Endodermal cell (in vitro differentiated cells): ENCODE results near the gene TSPAN11. TPM values are rescaled to one million over a fixed set of nuclear protein-coding genes. Genes with fewer than 3 reads are reported as not detected.
A peak's percentile ranks its signal among the peaks of the same experiment; 100 is the strongest.

ENCODE experiments used
- DNase-seq: peaks from one replicate; pipeline ENCODE4 v3.0.0-alpha.2; 2017
- H3K27ac ChIP-seq: 2 replicates; pipeline ENCODE4 v1.5.1; 2013; ENCODE audit warnings: mild to moderate bottlenecking, low read depth, low read length, moderate library complexity
- H3K27me3 ChIP-seq: 2 replicates; pipeline ENCODE4 v1.6.1; 2013; ENCODE audit warnings: mild to moderate bottlenecking, low read length, moderate library complexity; ENCODE audit not compliant: insufficient read depth, control insufficient read depth, poor library complexity, severe bottlenecking
- H3K36me3 ChIP-seq: 2 replicates; pipeline ENCODE4 v1.7.0; 2013; ENCODE audit warnings: mild to moderate bottlenecking, low read length, moderate library complexity; ENCODE audit not compliant: control insufficient read depth, insufficient read depth
- H3K4me1 ChIP-seq: one replicate; pipeline ENCODE4 v1.7.0; 2013; ENCODE audit warnings: low read length; ENCODE audit not compliant: control insufficient read depth, insufficient read depth
- H3K4me3 ChIP-seq: 2 replicates; pipeline ENCODE4 v1.5.1; 2013; ENCODE audit warnings: mild to moderate bottlenecking, low read length, moderate library complexity
- H3K9ac ChIP-seq: 2 replicates; pipeline ENCODE4 v1.6.1; 2013; ENCODE audit warnings: mild to moderate bottlenecking, low read length, moderate library complexity; ENCODE audit not compliant: poor library complexity, severe bottlenecking; ENCODE audit errors: extremely low read depth
- H3K9me3 ChIP-seq: 2 replicates; pipeline ENCODE4 v1.6.1; 2013; ENCODE audit warnings: mild to moderate bottlenecking, low read length, moderate library complexity; ENCODE audit not compliant: control insufficient read depth
- H3K27ac Mint-ChIP-seq: 2 replicates; pipeline ENCODE4 v1.8.0; 2020; ENCODE audit warnings: mixed read lengths
- H3K27me3 Mint-ChIP-seq: 2 replicates; pipeline ENCODE4 v1.8.0; 2021; ENCODE audit warnings: mild to moderate bottlenecking, mixed read lengths; ENCODE audit not compliant: insufficient read depth
- H3K36me3 Mint-ChIP-seq: 2 replicates; pipeline ENCODE4 v1.8.0; 2020; ENCODE audit warnings: low read depth, mixed read lengths
- H3K4me1 Mint-ChIP-seq: 2 replicates; pipeline ENCODE4 v1.8.0; 2020; ENCODE audit warnings: mixed read lengths
- H3K4me3 Mint-ChIP-seq: 2 replicates; pipeline ENCODE4 v1.8.0; 2020; ENCODE audit warnings: mild to moderate bottlenecking, moderate library complexity, mixed read lengths
- H3K9me3 Mint-ChIP-seq: 2 replicates; pipeline ENCODE4 v1.8.0; 2020; ENCODE audit warnings: mild to moderate bottlenecking, mixed read lengths
- CTCF ChIP-seq: fragments of 200-600 bp; sonication (generic); conservative IDR thresholded peaks from 2 replicates; pipeline ENCODE4 v1.5.0; 2021; ENCODE audit warnings: antibody characterized with exemption, mild to moderate bottlenecking
- WGBS, 2 experiments: methylation state at CpG; one replicate each; pipeline versions ENCODE4 v1.1.5 to v1.1.7; 2013; ENCODE audit warnings: missing lambda C conversion rate in 2 of 2, mixed read lengths in 1 of 2; ENCODE audit not compliant: insufficient coverage in 1 of 2, insufficient read length in 1 of 2; 5-methylcytosine and 5-hydroxymethylcytosine counted together
- total RNA-seq, 2 donors: library from RNA; stranded (reverse); fragmentation: NEBNext Ultra II Directional in 1 of 2; extraction: Animal tissue kit (Norgen Biotek cat#: 25700) in 1 of 2; gene quantifications; 2 replicates in 1 of 2; 3 replicates in 1 of 2; pipeline ENCODE4 v1.2.1, GENCODE V29; 2021

TSPAN11 gene
- total RNA-seq, 2 donors from 2014 or later: 0.20 to 3.6 TPM

GRCh38 chr12:30942486-30942885, 15.9 kb downstream of the TSPAN11 start:
- H3K4me1 Mint-ChIP-seq: peaks cover 1% of the 10 kb centered on the region
- WGBS, 2 experiments: 79 to 100% methylated on average over 1 of the region's 1 CpG
- H3K4me3 Mint-ChIP-seq: no peak overlapping the region
- peak; percentile 12 for DNase-seq
- no peaks in the 10 kb centered on the region for H3K9me3 ChIP-seq
- H3K27me3 ChIP-seq: no peaks in the 10 kb centered on the region
- no peak overlapping the region for H3K9ac ChIP-seq
- no peak for TF ChIP-seq CTCF
- H3K27ac ChIP-seq: no peak overlapping the region
- no peaks in the 10 kb centered on the region for H3K4me1 ChIP-seq
- peaks cover 23% of the 10 kb centered on the region for H3K27me3 Mint-ChIP-seq
- H3K36me3 Mint-ChIP-seq: no peaks in the 10 kb centered on the region
- no peak overlapping the region for H3K27ac Mint-ChIP-seq
- H3K9me3 Mint-ChIP-seq: peaks cover 8% of the 10 kb centered on the region
- no peaks in the 10 kb centered on the region for H3K36me3 ChIP-seq
- no peak overlapping the region for H3K4me3 ChIP-seq

- no peaks in the 10 kb centered on the region for H3K9me3 ChIP-seq
Measured at GRCh38 chr12:30942936-30943335, 16.4 kb downstream of the TSPAN11 start.

GRCh38 chr12:30945443-30946164, 19.1 kb downstream of the TSPAN11 start:
- Histone ChIP-seq H3K4me3 (no peak overlapping the region), H3K36me3 (no peaks in the 10 kb centered on the region), H3K4me1 (no peaks in the 10 kb centered on the region), H3K9me3 (no peaks in the 10 kb centered on the region), H3K27me3 (no peaks in the 10 kb centered on the region), H3K27ac (no peak overlapping the region), H3K9ac (no peak overlapping the region)
- no peak for DNase-seq
- Mint-ChIP-seq H3K4me1 (peaks cover 9% of the 10 kb centered on the region), H3K27ac (no peak overlapping the region), H3K27me3 (peaks cover 19% of the 10 kb centered on the region), H3K4me3 (no peak overlapping the region), H3K9me3 (peaks cover 24% of the 10 kb centered on the region), H3K36me3 (peaks cover 2% of the 10 kb centered on the region)
- 88 to 92% methylated on average over 6 to 11 of the region's 11 CpGs for WGBS, 2 experiments
- TF ChIP-seq CTCF: no peak

More at GRCh38 chr12:30942936-30943335, 16.4 kb downstream of the TSPAN11 start:
- Mint-ChIP-seq H3K9me3 (peaks cover 12% of the 10 kb centered on the region), H3K4me1 (peaks cover 1% of the 10 kb centered on the region), H3K27ac (no peak overlapping the region), H3K27me3 (peaks cover 22% of the 10 kb centered on the region), H3K36me3 (peaks cover 2% of the 10 kb centered on the region), H3K4me3 (no peak overlapping the region)
- Histone ChIP-seq H3K36me3 (no peaks in the 10 kb centered on the region), H3K27me3 (no peaks in the 10 kb centered on the region), H3K4me1 (no peaks in the 10 kb centered on the region), H3K4me3 (no peak overlapping the region), H3K27ac (no peak overlapping the region), H3K9ac (no peak overlapping the region)
- peak; percentile 35 for DNase-seq
- 83 to 89% methylated on average over 3 to 7 of the region's 7 CpGs for WGBS, 2 experiments
- no peak for TF ChIP-seq CTCF
